ENCODE measurements around the gene EME1. TPM values are rescaled to one million over a fixed set of nuclear protein-coding genes. Genes with fewer than 3 reads are reported as not detected.
"Not testable (repeated sequence)": the region's sequence is repeated elsewhere in the genome, so short reads cannot be mapped to it uniquely, and the experiment has no call there.

Gene EME1
- polyA plus RNA-seq, 1 experiment, result 5.9 TPM

- Histone ChIP-seq H3K4me3 (ENCODE audit: low read depth, low read length) (peak overlapping the region; percentile 97), H3K36me3 (ENCODE audit: control insufficient read depth, insufficient read depth, low read length) (peaks cover 14% of the 10 kb centered on the region), H3K27me3 (ENCODE audit: control insufficient read depth, insufficient read depth, low read length) (no peaks in the 10 kb centered on the region)
- TF ChIP-seq, protein P1, sequence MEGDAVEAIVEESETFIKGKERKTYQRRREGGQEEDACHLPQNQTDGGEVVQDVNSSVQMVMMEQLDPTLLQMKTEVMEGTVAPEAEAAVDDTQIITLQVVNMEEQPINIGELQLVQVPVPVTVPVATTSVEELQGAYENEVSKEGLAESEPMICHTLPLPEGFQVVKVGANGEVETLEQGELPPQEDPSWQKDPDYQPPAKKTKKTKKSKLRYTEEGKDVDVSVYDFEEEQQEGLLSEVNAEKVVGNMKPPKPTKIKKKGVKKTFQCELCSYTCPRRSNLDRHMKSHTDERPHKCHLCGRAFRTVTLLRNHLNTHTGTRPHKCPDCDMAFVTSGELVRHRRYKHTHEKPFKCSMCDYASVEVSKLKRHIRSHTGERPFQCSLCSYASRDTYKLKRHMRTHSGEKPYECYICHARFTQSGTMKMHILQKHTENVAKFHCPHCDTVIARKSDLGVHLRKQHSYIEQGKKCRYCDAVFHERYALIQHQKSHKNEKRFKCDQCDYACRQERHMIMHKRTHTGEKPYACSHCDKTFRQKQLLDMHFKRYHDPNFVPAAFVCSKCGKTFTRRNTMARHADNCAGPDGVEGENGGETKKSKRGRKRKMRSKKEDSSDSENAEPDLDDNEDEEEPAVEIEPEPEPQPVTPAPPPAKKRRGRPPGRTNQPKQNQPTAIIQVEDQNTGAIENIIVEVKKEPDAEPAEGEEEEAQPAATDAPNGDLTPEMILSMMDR (IDR thresholded peaks at IDR 0.05; ENCODE audit: insufficient read depth, low read depth, low read length), result no peak
- POLR2A ChIA-PET, result interaction anchor here (0.6 to 1.2 kb wide), 4 partner anchors 14 to 646 kb away, joined by 3 to 5 read pairs (median 3); no protein-coding TSS in a partner anchor
- CTCF ChIA-PET, result interaction anchor here (0.6 to 3.1 kb wide), 28 partner anchors 8 to 344 kb away, joined by 3 to 27 read pairs (median 6); partner anchors contain the start of genes EME1, MRPL27, RSAD1 and SGCA
- no peak for DNase-seq (ENCODE audit: low read depth)
These were observed 23.5 kb downstream of the EME1 start for GRCh38 chr17:50396261-50397110.

GRCh38 chr17:50397111-50397918 is 24.3 kb downstream of the EME1 start, which contains the start of gene LRRC59:
TSS of gene LRRC59 (minus strand) at chr17:50397523. CDS start at chr17:50397317, 206 bp downstream.
- Histone ChIP-seq H3K4me3 (ENCODE audit: low read depth, low read length) (peak within 1 kb of the TSS; percentile 97), H3K36me3 (ENCODE audit: control insufficient read depth, insufficient read depth, low read length) (peaks cover 10% of the 10 kb centered on the region), H3K27me3 (ENCODE audit: control insufficient read depth, insufficient read depth, low read length) (no peaks in the 10 kb centered on the region)
- ChIA-PET CTCF (interaction anchor here (0.5 to 3.1 kb wide), 32 partner anchors 9 to 443 kb away, joined by 3 to 27 read pairs (median 5); partner anchors contain the start of genes EME1, MRPL27, RSAD1 and XYLT2), POLR2A (interaction anchor here (0.6 to 1.2 kb wide), 2 partner anchors 20 to 35 kb away, joined by 3 to 5 read pairs; no protein-coding TSS in a partner anchor)
- TF ChIP-seq, protein P1 (IDR thresholded peaks at IDR 0.05; ENCODE audit: insufficient read depth, low read depth, low read length), result peak; percentile 98
- peak; percentile 24 for DNase-seq (ENCODE audit: low read depth)

DNA sequence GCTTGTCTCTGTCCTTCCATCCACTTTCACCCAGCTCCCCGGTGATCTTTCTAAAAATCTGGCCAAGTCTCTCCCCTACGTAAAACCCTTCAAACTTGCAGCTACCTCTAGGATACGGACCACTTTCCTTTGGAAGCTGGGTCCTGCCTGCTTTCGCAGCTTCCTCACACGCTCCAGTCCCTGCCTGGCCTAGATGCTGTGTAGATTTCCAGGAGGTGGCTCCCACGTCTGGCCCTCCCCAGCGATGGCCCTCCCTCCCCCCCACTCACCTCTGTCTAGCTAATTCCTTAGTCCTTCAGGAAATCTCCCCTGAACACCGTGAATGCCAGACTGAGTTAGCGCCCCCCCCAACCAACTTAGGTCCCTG is 24.9 kb downstream of the EME1 start:
- TF ChIP-seq, protein P1 (IDR thresholded peaks at IDR 0.05; ENCODE audit: insufficient read depth, low read depth, low read length), result no peak
- CTCF ChIA-PET, result interaction anchor here (0.5 to 3.1 kb wide), 29 partner anchors 9 to 444 kb away, joined by 3 to 27 read pairs (median 5); partner anchors contain the start of genes EME1, MRPL27, RSAD1 and XYLT2
- Histone ChIP-seq H3K4me3 (ENCODE audit: low read depth, low read length) (no peak overlapping the region), H3K36me3 (ENCODE audit: control insufficient read depth, insufficient read depth, low read length) (peaks cover 7% of the 10 kb centered on the region), H3K27me3 (ENCODE audit: control insufficient read depth, insufficient read depth, low read length) (no peaks in the 10 kb centered on the region; the same call in 1 of the 2 replicates)
- POLR2A ChIA-PET, result interaction anchor here (1.2 kb wide), 1 partner anchor 36 kb away, joined by 3 read pairs; no protein-coding TSS in a partner anchor
- no peak for DNase-seq (ENCODE audit: low read depth)

- H3K36me3 ChIP-seq (ENCODE audit: control insufficient read depth, insufficient read depth, low read length); DNase-seq (ENCODE audit: low read depth); POLR2A ChIA-PET; H3K27me3 ChIP-seq (ENCODE audit: control insufficient read depth, insufficient read depth, low read length); H3K4me3 ChIP-seq (ENCODE audit: low read depth, low read length): not testable (repeated sequence)
- CTCF ChIA-PET, result interaction anchor here (0.6 to 3.1 kb wide), 11 partner anchors 9 to 350 kb away, joined by 3 to 27 read pairs (median 5); partner anchors contain the start of gene RSAD1
These were observed 25.6 kb downstream of the EME1 start for GRCh38 chr17:50398672-50399071.

- H3K4me3 ChIP-seq (ENCODE audit: low read depth, low read length); H3K36me3 ChIP-seq (ENCODE audit: control insufficient read depth, insufficient read depth, low read length); CTCF ChIA-PET; H3K27me3 ChIP-seq (ENCODE audit: control insufficient read depth, insufficient read depth, low read length); POLR2A ChIA-PET; DNase-seq (ENCODE audit: low read depth): not testable (repeated sequence)
These were observed 26.6 kb downstream of the EME1 start for GRCh38 chr17:50399591-50399990.

- H3K4me3 ChIP-seq (ENCODE audit: low read depth, low read length); POLR2A ChIA-PET; DNase-seq (ENCODE audit: low read depth); H3K36me3 ChIP-seq (ENCODE audit: control insufficient read depth, insufficient read depth, low read length): not testable (repeated sequence)
- peaks cover 10% of the 10 kb centered on the region for H3K27me3 ChIP-seq (ENCODE audit: control insufficient read depth, insufficient read depth, low read length)
- CTCF ChIA-PET, result interaction anchor here (0.6 kb wide), 1 partner anchor 77 kb away, joined by 3 read pairs; no protein-coding TSS in a partner anchor
These were observed 32.3 kb downstream of the EME1 start for GRCh38 chr17:50405351-50405750.

All from BJ (cell line).